Endometrium (tissue), 2 donors: Measurements from ENCODE around the gene SLC25A5.

Experiments
- FAIRE-seq: peaks from 2 replicates; lab custom pipeline; 2012; peaks lifted over from hg19 to GRCh38; lab: Jason Lieb, UNC
- donor health status: control.
- donor health status: control.

The SLC25A5 gene

GRCh38 chrX:119505945-119506344 lies 37.7 kb downstream of the SLC25A5 start:
- FAIRE-seq = no peak

GRCh38 chrX:119507206-119507605 lies 39.0 kb downstream of the SLC25A5 start:
- no peak for FAIRE-seq

- no peak for FAIRE-seq
Observed at GRCh38 chrX:119512146-119512800, 44.0 kb downstream of the SLC25A5 start.

GRCh38 chrX:119516157-119516702 lies 48.0 kb downstream of the SLC25A5 start:
- FAIRE-seq = no peak

GRCh38 chrX:119518371-119518770 lies 50.1 kb downstream of the SLC25A5 start:
- FAIRE-seq = no peak
